HG03460 (cell line): Measurements from ENCODE around the gene ATAD3B.
"Not testable (repeated sequence)": the region's sequence is repeated elsewhere in the genome, so short reads cannot be mapped to it uniquely, and the experiment has no call there.

Experiments used
- ATAC-seq: cut with Tn5 transposase; IDR thresholded peaks from one replicate; pipeline ENCODE4 v1.9.1; 2021; ENCODE audit not compliant: unreplicated experiment

Gene ATAD3B

DNA sequence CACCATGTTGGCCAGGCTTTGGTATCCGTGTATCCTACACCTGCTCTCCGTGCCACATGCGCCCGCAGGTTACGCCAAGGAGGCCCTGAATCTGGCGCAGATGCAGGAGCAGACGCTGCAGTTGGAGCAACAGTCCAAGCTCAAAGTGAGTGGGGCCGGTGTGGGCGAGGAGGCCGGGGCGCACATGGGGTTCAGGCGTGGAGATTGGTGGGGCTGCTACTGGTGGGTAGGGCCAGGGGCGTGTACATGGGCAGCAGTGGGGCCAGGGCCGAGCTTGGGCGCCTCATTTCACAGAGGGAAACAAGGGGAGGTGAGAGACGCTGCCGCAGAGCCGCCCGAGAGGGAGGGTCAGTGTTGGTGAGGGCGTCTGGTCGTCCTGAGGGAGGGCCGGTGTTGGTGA is 5.6 kb downstream of the ATAD3B start:
- no peak for ATAC-seq

DNA sequence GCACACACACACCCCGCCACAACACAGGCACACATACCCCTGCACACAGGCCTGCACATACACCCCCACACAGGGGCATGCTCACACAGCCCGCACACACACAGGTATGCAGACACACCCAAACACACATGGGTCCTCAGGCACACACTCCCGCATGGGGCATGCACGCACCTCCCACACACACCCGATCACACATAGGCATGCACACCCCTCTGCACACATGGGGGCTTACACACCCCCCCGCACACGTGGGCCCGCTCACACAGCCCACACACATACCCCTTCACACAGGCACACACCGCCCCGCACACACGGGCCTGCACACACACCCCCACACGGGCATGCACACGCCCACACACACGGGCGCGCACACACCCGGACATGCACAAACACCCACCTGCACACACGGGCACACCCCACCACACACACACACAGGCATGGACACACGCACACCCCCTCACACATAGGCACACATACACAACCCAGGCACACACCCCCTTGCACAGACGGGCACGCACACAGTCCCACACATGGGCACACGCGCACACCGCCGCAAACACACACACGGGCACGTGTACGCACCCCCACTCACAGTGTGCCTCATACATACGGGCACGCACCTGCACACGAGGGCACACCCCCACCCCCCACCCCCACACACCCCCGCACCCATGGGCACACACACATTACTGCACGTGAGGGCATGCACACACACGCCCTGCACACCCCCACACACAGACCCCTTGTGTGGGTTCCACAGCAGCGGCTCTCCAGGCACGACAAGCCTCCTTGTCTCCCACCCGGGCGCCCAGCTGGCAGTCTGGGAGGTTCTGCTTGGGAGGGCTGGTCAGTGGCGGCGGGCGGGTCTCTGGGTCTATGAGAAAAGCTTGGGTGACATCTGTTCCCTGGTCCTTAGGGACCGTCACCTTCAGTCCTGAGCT is 8.3 kb downstream of the ATAD3B start:
- no peak for ATAC-seq

DNA sequence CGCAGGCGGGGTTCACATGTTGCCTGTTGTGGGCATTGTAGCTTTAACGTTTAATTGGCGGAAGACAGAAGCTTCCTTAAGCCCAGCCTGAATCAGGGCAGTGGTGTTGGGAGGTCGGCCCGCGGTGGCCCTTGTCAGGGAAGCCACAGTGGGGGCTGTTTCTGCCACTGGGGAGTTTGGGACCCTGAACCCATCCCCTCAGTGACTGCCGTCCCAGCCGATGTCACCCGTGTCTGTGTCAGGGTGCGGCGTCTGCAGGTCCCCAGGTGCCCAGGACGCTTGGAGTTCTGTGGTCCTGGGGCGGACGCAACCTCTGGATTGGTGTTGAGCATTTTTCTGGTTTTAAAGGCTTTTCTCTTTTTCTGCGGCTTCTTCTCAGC is 8.9 kb downstream of the ATAD3B start:
- ATAC-seq, result not testable (repeated sequence)

DNA sequence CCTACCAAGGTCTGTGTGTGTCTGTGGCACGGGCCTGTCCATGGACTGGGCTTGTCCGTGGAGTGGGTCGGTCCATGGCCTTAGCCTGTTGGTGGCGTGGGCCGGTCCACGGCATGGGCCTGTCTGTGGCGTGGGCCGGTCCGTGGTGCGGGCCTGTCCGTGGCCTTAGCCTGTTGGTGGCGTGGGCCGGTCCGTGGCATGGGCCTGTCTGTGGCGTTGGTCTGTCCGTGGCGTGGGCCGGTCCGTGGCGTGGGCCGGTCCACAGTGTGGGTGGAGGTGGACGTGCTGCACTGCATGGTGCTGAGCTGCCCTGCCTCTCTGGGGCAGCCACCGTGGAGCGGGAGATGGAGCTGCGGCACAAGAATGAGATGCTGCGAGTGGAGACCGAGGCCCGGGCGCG is 10.2 kb downstream of the ATAD3B start:
- ATAC-seq, result not testable (repeated sequence)

DNA sequence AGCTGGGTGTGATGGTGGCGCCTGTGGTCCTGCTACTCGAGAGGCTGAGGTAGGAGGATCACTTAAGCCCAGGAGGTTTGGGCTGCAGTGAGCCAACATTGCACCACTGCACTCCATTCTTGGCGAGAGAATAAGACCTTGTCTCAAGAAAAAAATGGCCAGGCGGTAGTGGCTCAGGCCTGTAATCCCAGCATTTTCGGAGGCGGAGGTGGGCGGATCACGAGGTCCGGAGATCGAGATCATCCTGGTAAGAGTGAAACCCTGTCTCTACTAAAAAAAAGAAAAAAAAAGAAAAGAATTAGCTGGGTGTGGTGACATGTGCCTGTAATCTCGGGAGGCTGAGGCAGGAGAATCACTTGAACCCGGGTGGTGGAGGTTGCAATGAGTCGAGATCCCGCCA is 11.3 kb downstream of the ATAD3B start:
- ATAC-seq, result no peak

DNA sequence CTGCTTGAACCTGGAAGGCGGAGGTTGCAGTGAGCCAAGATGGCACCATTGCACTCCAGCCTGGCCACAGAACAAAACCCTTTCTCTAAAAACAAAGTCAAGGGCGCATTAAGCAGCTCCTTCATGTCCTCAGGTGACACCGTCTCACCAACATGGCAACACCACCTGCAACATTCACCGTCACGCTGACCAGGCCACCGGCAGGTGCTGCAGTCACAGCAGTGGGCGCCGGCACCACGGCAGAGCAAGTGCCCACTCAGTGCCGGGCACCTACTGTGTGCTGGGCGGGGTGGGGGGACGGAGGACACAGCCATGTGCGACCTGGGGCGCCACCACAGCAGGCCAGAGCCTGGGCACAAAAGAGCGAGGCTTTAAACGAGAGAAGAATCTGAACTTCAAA is 12.1 kb downstream of the ATAD3B start:
- ATAC-seq, result no peak

DNA sequence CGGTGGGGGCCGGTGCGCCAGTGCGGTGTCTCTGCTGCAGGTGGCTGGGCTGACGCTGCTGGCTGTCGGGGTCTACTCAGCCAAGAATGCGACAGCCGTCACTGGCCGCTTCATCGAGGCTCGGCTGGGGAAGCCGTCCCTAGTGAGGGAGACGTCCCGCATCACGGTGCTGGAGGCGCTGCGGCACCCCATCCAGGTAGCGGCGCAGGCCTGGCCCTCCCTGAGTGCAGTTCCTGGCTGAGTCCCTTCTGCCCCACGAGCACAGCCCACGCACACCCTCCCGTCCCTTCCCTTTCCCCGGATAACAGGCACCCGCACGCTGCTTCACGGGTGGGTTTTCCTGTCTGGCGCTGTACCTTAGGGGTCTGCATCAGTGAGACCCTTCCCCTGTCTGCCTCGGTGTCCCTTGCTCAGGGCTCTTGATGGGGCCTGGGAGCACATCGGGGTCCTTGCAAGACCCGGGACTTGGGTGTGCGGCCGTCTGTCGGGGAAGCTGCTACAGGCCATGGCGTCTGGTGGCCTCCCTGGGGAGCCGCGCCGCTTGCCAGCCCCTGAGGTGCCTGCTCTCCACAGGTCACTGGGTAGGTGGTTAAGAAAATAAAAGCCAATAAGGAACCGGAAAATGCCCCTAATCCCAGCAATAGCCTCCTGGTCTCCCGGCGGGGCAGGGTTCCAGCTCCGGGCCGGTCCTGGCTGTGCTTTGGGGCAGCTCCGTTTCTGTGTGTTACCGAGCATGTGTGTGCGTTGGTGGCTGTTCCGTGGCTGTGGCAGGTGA is 13.6 kb downstream of the ATAD3B start:
- not testable (repeated sequence) for ATAC-seq

DNA sequence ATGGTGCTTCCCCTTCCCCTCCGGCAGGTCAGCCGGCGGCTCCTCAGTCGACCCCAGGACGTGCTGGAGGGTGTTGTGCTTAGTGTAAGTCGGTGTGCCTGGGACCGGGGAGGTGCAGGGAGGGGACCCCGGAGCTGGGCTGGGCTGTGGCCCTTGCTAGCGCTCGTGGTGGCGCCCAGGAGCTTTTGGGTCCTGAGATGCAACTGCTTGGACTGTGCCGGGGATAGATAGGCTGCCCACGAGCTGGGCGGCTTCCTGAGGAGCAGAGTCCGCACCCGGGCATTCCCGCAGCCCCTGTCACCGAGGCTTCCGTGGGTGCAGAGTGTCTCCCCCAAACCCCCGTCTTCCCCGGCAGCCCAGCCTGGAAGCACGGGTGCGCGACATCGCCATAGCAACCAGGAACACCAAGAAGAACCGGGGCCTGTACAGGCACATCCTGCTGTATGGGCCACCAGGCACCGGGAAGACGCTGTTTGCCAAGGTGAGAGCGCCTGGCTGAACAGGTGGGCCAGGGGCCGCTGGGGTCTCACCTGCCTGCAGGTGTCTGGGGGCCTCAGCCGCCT is 14.3 kb downstream of the ATAD3B start:
- ATAC-seq, result not testable (repeated sequence)

DNA sequence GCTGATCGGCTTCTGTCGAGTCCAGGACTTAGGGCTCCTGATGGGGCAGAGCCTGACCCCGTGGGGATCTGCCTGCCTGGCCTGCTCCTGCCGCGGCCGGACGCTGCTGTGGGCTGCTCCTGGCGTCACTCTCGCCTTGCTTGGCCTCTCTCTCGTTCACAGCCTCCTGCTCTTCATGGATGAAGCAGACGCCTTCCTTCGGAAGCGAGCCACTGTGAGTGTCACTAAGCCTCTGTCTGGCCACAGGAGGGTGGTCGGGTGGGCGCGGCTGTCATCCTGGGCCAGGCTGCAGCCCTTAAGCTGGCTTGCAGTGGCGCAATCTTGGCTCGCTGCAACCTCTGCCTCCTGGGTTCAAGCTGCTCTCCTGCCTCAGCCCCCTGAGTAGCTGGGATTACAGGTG is 16.1 kb downstream of the ATAD3B start:
- no peak for ATAC-seq

DNA sequence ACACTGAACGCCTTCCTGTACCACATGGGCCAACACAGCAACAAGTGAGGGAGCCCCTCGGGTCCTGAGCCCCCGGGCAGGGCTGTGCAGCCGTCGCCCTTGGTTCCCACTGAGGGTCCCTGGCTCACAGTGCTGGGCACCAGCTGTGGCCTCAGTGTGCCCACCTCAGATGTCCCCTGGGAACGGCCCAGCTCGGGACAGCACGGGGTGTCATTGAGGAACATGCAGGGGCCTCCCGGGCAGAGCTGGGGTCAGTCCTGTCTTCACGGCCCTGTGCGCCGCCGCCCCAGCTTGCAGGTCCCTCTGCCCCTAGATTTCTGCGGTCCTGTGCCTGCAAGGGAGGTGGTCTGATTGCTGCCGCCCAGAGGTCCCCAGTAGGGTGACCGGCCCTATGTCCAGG is 17.7 kb downstream of the ATAD3B start:
- ATAC-seq, result no peak

DNA sequence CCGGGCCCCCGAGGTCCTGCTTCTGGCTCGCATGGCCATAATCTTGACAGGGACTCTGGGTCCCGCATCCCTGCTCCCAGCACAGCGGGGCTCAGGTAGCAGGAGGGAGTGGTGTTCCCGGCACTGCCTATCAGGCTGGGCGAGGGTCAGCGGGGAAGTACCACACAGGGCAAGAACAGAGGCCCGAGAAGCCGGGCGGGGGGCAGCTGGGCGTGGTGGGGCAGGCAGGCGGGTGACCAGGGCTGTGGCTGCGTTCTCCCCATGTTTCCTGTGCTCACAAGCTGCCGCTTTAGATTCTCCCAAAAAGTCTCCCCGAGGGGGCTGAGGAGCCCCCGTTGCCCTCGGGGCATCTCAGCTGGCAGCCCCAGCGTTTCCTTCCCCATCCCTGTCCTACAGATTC is 18.3 kb downstream of the ATAD3B start:
- ATAC-seq, result no peak

DNA sequence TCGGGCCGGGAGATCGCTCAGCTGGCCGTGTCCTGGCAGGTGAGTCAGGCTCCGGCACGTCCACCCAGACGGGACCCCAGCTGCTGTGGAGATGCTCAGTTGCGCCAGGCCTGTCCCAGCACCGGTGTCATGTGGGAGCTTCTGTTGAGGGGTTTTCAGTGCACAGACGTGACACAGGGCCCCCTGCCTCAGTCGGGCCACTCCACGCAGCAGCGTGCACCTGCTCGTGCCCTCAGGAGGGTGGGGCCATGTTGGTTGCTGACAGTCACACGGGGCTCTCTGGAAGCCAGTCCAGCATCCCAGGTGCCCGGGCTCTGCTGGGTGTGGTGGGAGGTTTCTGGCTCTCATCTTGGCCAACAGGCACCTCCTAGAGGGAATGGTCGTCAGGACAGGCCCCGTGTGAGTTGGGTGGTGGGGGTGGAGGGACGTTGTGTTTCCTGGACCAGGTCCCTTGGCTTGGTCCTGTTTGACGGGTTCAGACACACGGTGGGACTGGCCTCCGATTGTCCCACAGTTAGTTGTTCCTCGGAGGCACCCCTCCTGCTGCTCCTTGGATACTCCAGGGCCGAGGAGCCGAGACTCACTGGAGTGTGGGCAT is 19.2 kb downstream of the ATAD3B start:
- no peak for ATAC-seq

DNA sequence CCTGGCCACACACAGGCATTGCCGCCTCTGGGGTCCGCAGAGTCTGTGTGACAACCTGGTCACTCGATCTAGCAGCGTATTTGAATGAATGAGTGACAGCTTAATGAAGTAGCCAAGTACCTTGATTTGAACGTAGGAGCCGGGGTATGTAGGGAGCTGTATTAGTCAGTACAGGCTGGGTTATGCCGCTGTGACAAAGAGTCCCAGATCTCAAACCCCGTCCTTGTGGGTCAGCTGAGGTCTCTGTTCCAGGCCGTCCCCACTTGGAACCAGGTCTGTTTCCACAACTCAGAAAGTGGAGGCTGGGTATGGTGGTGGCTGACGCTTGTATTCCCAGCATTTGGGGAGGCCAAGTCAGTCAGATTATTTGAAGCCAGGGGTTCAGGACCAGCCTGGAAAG is 20.0 kb downstream of the ATAD3B start:
- no peak for ATAC-seq

DNA sequence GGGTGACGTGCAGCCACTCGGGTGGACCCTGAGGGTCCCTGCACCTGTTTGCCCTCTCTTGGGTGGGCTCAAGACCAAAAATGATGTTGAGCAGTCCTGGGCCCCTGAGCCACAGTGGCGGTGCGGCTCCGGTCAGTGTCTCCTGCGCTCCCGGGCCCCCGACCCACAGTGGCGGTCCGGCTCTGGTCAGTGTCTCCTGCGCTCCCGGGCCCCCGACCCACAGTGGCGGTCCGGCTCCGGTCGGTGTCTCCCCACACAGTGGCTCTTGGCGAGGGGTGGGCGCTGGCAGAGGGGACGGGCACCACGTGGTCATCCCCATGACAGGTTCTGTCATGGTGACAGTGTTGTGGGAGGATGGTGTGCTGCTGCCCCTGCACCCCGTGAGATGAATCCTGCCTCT is 22.7 kb downstream of the ATAD3B start:
- not testable (repeated sequence) for ATAC-seq

DNA sequence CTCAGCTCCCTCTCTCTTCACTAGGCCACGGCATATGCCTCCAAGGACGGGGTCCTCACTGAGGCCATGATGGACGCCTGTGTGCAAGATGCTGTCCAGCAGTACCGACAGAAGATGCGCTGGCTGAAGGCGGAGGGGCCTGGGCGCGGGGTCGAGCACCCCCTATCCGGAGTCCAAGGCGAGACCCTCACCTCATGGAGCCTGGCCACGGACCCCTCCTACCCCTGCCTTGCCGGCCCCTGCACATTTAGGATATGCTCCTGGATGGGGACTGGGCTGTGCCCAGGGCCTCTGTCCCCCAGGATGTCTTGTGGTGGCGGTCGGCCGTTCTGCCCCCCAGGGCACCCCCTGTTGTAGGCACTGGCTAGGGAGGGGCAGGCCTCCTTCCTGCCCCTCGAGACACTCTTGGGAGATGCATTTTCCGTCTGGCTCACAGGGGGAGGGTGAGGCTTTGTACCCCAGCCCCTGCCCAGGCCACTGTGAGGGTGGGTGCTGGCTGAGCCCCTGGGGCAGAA is 24.0 kb downstream of the ATAD3B start:
- ATAC-seq, result not testable (repeated sequence)

DNA sequence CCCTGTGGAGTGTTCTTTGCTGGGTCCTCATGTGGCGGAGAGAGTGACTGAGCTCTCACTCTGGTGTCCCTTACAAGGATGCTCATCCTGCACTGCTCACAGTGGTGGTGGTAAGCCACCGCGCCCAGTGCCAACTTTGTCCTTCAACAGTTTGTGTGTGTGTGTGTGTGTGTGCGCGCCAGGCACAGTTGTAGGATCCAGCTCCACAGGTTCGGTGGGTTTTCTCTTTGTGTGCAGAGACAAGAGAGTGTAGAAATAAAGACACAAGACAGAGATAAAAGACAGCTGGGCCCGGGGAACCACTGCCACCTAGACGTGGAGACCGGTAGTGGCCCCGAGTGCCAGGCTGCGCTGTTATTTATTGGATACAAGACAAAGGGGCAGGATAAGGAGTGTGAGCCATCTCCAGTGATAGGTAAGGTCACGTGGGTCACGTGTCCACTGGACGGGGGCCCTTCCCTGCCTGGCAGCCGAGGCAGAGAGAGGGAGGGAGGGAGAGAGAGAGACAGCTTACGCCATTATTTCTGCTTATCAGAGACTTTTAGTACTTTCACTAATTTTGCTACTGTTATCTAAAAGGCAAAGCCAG is 33.3 kb downstream of the ATAD3B start:
- not testable (repeated sequence) for ATAC-seq

DNA sequence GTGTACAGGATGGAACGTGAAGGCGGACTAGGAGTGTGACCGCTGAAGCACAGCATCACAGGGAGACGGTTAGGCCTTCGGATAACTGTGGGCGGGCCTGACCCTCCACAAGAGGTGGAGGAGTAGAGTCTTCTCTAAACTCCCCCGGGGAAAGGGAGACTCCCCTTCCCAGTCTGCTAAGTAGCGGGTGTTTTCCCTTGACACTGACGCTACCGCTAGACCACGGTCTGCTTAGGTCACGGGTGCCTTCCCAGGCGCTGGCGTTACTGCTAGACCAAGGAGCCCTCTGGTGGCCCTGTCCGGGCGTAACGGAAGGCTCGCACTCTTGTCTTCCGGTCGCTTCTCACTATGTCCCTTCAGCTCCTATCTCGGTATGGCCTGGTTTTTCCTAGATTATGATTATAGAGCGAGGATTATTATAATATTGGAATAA is 33.8 kb downstream of the ATAD3B start:
- not testable (repeated sequence) for ATAC-seq

DNA sequence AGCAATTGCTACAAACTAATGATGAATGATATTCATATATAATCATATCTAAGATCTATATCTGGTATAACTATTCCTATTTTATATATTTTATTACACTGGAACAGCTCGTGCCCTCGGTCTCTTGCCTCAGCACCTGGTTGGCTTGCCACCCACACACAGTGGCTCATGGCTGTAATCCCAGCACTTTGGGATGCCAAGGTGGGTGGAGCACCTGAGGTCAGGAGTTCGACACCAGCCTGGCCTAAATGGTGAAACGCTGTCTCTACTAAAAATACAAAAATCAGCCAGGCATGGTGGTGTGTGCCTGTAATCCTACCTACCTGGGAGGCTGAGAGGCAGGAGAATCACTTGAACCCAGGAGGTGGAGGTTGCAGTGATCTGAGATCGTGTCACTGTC is 34.2 kb downstream of the ATAD3B start:
- ATAC-seq, result not testable (repeated sequence)

DNA sequence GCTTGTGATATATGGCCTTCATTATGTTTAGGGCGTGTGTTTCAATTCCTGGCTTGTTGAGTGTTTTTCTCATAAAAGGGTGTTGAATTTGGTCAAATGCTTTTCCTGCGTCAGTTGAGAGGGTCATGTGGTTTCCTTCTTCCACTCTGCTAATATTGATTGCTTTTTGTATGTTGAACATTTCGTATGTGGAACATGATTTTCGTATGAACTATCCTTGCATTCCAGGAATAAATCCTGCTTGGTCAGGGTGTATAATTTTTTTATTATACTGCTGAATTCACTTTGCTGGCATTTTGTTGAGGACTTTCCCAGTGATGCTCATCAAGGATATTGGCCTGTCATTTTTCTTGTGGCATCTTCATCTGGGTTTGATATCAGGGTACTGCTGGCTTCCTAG is 35.7 kb downstream of the ATAD3B start:
- ATAC-seq, result no peak

DNA sequence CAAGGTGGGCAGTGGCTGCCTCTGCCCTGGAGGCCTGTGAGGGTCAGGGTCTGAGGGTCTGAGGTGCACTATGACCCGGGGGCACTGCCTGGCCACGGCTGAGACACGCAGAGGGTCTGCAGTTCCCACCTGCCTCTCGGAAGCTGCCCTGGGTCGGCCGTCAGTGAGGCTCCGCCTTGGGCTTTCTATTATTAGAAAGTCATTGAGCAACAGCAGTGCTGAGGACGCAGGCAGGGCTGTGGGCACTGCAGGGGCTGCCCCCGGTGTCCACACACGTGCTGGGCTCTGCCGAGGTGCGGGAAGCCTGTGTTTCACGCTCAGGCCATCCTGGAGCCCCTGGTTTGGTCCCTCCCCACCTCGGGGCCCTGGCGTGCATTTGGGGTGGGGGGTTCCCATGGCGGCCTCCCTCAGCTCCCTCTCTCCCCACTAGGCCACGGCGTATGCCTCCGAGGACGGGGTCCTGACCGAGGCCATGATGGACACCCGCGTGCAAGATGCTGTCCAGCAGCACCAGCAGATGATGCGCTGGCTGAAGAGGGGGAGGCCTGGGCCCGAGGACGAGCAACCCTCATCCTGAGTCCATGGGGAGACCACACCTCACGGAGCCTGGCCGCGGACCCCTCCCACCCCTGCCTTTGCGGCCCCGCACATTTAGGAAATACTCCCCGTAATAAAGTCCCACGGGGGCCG is 37.4 kb downstream of the ATAD3B start:
- ATAC-seq, result not testable (repeated sequence)
